ENCODE measurements around the gene PTPRD. TPM values are rescaled to one million over a fixed set of nuclear protein-coding genes. Genes with fewer than 3 reads are reported as not detected.

Gene PTPRD
- total RNA-seq, 2 donors from 2014 or later: 19.6 to 101 TPM

- no peaks in the 10 kb centered on the region for H3K9me3 ChIP-seq
- no peaks in the 10 kb centered on the region for H3K27me3 ChIP-seq (replicated peaks; ENCODE audit: insufficient read depth)
- H3K4me3 ChIP-seq: no peak overlapping the region
- peaks cover 0 to 6% of the 10 kb centered on the region in 2 donors for H3K4me1 ChIP-seq (ENCODE audit: control insufficient read depth in 1 of 2, low read depth in 2 of 2)
- TF ChIP-seq CTCF (IDR thresholded peaks at IDR 0.05): no peak
- ATAC-seq (ENCODE audit: insufficient number of reproducible peaks, low FRiP score, low read depth) (no peak), DNase-seq (ENCODE audit: low spot score) (no peak)
- no peak overlapping the region for H3K27ac ChIP-seq
- H3K36me3 ChIP-seq: no peaks in the 10 kb centered on the region
These were observed 869.0 kb downstream of the PTPRD start for GRCh38 chr9:9743822-9744221.

DNA sequence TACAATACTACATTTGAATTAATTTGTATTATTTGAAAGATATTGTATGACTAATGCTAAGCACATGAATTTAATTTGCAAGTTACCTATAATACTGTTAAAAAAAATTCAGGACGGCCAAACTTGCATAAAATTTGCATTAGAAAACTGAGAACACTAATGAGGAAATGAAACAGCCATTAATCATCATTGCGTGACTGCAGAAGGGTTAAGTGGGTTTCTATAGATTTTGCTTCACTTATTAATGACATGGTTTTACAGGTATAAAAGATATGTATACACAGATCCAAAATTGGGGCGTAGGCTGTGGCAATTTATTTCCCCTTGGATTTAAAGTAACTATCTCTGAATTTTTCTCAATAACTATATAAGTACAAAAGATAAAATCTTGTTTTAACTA lies 882.6 kb downstream of the PTPRD start:
- no peak overlapping the region for H3K4me3 ChIP-seq
- TF ChIP-seq CTCF (IDR thresholded peaks at IDR 0.05): no peak
- H3K27ac ChIP-seq: no peak overlapping the region
- no peaks in the 10 kb centered on the region for H3K27me3 ChIP-seq (replicated peaks; ENCODE audit: insufficient read depth)
- no peak for DNase-seq (ENCODE audit: low spot score)
- ATAC-seq (ENCODE audit: insufficient number of reproducible peaks, low FRiP score, low read depth): no peak
- H3K4me1 ChIP-seq (ENCODE audit: control insufficient read depth in 1 of 2, low read depth in 2 of 2): no peaks in the 10 kb centered on the region
- no peaks in the 10 kb centered on the region for H3K9me3 ChIP-seq
- no peaks in the 10 kb centered on the region for H3K36me3 ChIP-seq

DNA sequence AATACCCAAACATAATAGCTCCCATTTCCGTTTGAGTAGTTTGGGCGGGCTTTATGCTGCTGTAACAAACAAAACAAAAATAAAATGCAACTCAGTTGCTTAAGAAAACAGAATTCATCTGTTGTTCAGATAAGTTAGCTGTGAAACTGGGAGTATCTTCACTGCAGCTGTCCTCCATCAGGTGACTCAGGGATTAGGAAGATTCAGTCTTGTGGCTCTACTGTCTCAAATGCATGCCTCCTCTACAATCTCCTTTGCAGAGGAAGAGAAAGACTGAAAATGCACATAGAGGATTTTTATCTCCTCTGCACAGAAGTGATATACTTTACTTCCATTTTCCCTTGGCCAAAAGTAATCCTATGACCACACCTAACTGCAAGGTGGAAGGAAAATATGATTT lies 883.7 kb downstream of the PTPRD start:
- no peak for ATAC-seq (ENCODE audit: insufficient number of reproducible peaks, low FRiP score, low read depth)
- H3K9me3 ChIP-seq: no peaks in the 10 kb centered on the region
- no peaks in the 10 kb centered on the region for H3K4me1 ChIP-seq (ENCODE audit: control insufficient read depth in 1 of 2, low read depth in 2 of 2)

DNA sequence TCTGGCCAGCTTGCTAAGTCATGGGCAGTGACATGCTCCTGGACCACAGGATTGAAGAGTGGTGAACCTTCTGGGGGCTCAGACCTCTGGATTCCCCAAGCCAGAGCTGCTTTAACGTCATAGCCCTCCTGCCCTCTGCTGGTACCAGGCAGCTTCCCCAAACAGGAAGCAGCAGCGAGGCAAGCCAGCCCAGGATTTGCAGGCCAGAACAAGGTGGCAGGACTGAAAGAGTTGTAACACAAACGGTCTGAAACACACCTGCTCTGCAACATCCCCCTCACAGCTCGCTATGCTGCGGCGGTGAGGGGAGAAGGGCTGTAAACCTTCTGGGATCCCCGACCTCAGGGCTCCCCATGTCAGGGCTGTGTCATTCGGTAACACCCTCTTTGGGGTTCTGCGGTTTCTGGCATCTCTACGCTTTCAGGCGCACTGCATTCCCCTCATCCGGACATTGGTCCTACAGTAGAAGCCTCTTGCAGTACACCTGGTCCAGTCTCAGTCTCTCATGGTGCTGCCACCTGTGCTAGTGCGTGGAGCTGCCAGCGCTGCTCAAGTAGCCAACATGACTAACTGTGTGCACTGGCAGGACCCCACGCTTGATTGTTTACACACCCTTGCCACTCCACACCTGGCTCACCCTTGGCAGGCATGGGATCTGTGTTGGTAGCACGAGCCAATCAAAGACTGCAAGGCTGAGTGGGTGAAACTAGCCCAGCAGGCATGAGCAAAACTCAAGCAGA lies 893.3 kb downstream of the PTPRD start:
- H3K4me1 ChIP-seq (ENCODE audit: control insufficient read depth in 1 of 2, low read depth in 2 of 2): no peaks in the 10 kb centered on the region
- no peaks in the 10 kb centered on the region for H3K36me3 ChIP-seq
- ATAC-seq (ENCODE audit: insufficient number of reproducible peaks, low FRiP score, low read depth) (no peak), DNase-seq (ENCODE audit: low spot score) (no peak)
- H3K9me3 ChIP-seq: peaks cover 4% of the 10 kb centered on the region
- no peak overlapping the region for H3K27ac ChIP-seq
- no peak overlapping the region for H3K4me3 ChIP-seq
- TF ChIP-seq CTCF (IDR thresholded peaks at IDR 0.05): no peak
- no peaks in the 10 kb centered on the region for H3K27me3 ChIP-seq (replicated peaks; ENCODE audit: insufficient read depth)

More for the DNA sequence above, 883.7 kb downstream of the PTPRD start:
- Histone ChIP-seq H3K4me3 (no peak overlapping the region), H3K27me3 (replicated peaks; ENCODE audit: insufficient read depth) (no peaks in the 10 kb centered on the region), H3K27ac (no peak overlapping the region), H3K36me3 (no peaks in the 10 kb centered on the region)
- no peak for TF ChIP-seq CTCF (IDR thresholded peaks at IDR 0.05)
- DNase-seq (ENCODE audit: low spot score): no peak

DNA sequence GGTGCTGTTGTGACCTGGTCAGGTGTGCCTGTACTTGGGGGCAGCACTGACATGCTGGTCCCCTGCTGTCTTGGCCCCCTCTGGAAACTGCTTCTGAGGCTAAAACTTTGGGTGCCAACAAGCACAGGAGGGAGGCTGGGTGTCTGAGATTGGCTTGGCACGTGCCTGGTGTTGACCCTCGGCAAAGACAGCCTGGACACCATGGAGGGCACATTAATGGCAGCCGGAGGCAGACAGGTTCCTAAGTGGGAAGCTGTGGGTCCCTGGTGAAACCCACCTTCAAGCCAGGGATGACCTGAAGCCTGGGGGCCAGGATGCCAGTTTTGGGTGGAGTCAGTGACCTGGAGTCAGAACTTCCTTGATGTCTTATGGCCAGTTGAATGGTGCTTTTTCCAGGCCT lies 894.1 kb downstream of the PTPRD start:
- no peak for TF ChIP-seq CTCF (IDR thresholded peaks at IDR 0.05)
- H3K27me3 ChIP-seq (replicated peaks; ENCODE audit: insufficient read depth): no peaks in the 10 kb centered on the region
- peaks cover 4% of the 10 kb centered on the region for H3K9me3 ChIP-seq
- DNase-seq (ENCODE audit: low spot score) (no peak), ATAC-seq (ENCODE audit: insufficient number of reproducible peaks, low FRiP score, low read depth) (no peak)
- H3K4me3 ChIP-seq: no peak overlapping the region
- H3K36me3 ChIP-seq: no peaks in the 10 kb centered on the region
- no peaks in the 10 kb centered on the region for H3K4me1 ChIP-seq (ENCODE audit: control insufficient read depth in 1 of 2, low read depth in 2 of 2)
- no peak overlapping the region for H3K27ac ChIP-seq
